Psoas muscle (tissue), 8 donors: ENCODE measurements around the gene ATF7. TPM values are rescaled to one million over a fixed set of nuclear protein-coding genes. Genes with fewer than 3 reads are reported as not detected.

ENCODE experiments used
- ATAC-seq, 4 donors: fragments of 200-7000 bp; cut with Tn5 transposase; one replicate each; pipeline ENCODE4 v1.9.1; 2020; ENCODE audit warnings: moderate library complexity in 3 of 4, mild to moderate bottlenecking in 2 of 4
- DNase-seq, 2 donors: peaks; one replicate each; pipeline ENCODE4 v3.0.0-alpha.2; 2020
- H3K27ac ChIP-seq: fragments of 200-600 bp; one replicate; pipeline ENCODE4 v1.8.0; 2022
- H3K27me3 ChIP-seq, 3 donors: fragments of 200-600 bp in 1 of 3; one replicate each; pipeline versions ENCODE4 v1.6.1 to v1.8.0; 2013 to 2022; ENCODE audit warnings: low read length in 2 of 3, mild to moderate bottlenecking in 2 of 3, moderate library complexity in 1 of 3; ENCODE audit not compliant: insufficient read depth in 3 of 3
- H3K36me3 ChIP-seq, 2 donors: fragments of 200-600 bp in 1 of 2; one replicate each; pipeline versions ENCODE4 v1.6.1 to v1.8.0; 2013 to 2022; ENCODE audit warnings: low read depth in 1 of 2, mild to moderate bottlenecking in 1 of 2, moderate library complexity in 1 of 2; ENCODE audit not compliant: insufficient read depth in 1 of 2
- H3K4me1 ChIP-seq: fragments of 200-600 bp; one replicate; pipeline ENCODE4 v1.8.0; 2022
- H3K4me3 ChIP-seq: fragments of 200-600 bp; one replicate; pipeline ENCODE4 v1.8.0; 2022; ENCODE audit warnings: mild to moderate bottlenecking
- H3K9me3 ChIP-seq: fragments of 200-600 bp; one replicate; pipeline ENCODE4 v1.8.0; 2022
- WGBS, 3 donors: extraction: QIAGEN DNeasy Blood & Tissue Kit; methylation state at CpG; one replicate each; pipeline versions ENCODE4 v1.1.6 to v1.1.7; 2013; 5-methylcytosine and 5-hydroxymethylcytosine counted together
- intact Hi-C, 2 donors: fragments of 100-400 bp; cut with DNase I; formaldehyde crosslinking; loops; one replicate each; pipeline versions ENCODE4 v1.11.0 to v1.14.2; 2022
- long read RNA-seq, 2 donors: library from polyadenylated mRNA; unstranded; transcript quantifications; one replicate each; pipeline ENCODE4 v2.0.0, GENCODE V29; 2021
- polyA plus RNA-seq, 3 donors: library from polyadenylated mRNA; stranded (reverse); fragments of 200-250 nt; gene quantifications; one replicate each; pipeline ENCODE4 v1.2.3, GENCODE V29; 2013
- total RNA-seq, 4 donors: library from RNA; stranded (reverse); fragmentation: NEBNext Ultra II Directional in 2 of 4; extraction: Animal tissue kit (Norgen Biotek cat#: 25700) in 2 of 4; gene quantifications; one replicate each; pipeline versions ENCODE4 v1.2.1 to v1.2.4, GENCODE V29; 2021 to 2023
- TF ChIP-seq, protein P1 (sequence below): fragments of 200-600 bp; IDR thresholded peaks from one replicate; pipeline ENCODE4 v1.8.0; 2022; ENCODE audit warnings: antibody characterized with exemption
- donor health status: healthy with polysubstance abuse.
- donor health status: DM: no; HTN: no; CAD: no; lungs with moderate emphysema.
- donor health status: Bipolar disorder and iron deficiency.
- donor health status: healthy.
- donor health status: DM: yes; HTN: yes; CAD: no.
- donor health status: DM: no; HTN: no; CAD: no.
- donor health status: DM: no; HTN: no; CAD: no.
- donor health status: DM: yes; HTN: yes; CAD: no.

ATF7 gene
- 10 to 100 TPM; 25.4 to 32.3 (median 31.5) TPM for total RNA-seq
- polyA plus RNA-seq, result 10 to 100 TPM; 15.7 to 21.8 (median 18.0) TPM
- long read RNA-seq, donor 1, partial matches to known transcripts, result 0 of 4 reads
- long read RNA-seq, donor 1, other reads (novel, unspliced or antisense), result 1 of 4 reads
- long read RNA-seq, donor 2, full-length matches to known transcripts, result 8 of 17 reads
- long read RNA-seq, donor 2, partial matches to known transcripts, result 2 of 17 reads
- long read RNA-seq, donor 2, other reads (novel, unspliced or antisense), result 7 of 17 reads

DNA sequence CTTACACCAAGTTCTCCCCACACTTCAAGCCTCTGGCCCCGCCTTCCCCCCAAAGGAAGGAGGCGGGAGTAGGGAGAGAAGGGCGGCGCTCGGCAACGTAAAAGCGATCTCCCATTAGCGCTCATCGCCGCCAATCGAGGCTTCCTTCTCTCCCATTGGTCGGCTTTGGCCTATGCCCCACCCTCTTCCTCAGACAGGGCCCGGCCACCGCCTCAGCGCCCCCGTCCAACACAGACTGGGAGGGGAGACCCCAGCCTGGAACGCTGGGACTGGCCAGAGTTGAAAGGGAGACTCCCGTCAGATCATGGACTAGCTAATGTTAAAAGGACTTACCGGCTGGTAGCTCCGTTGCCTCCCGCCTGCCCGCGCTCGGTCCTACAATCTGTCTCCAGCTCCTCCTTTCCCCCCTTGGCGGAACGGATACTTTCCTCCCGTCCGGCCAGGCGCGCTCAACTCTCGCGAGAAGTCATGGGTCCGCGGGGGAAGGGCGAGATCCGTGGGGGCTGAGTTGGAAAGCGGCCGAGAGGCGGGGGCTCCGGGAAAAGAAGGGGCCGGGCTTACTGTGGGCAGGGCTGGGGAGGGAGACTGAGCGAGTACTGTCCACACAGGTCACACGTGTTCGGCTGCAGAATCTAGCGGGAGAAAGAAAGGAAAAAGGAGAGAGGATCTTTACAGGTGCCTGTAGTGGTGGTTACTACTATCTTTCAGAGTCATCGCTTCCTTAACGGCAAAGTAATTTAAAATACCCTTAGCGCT is at the start of gene ATF7:
ATF7 (minus strand) TSS at position 437 of the 756 bp plus-strand sequence. CDS start 25,382 bp downstream, outside the sequence.
- H3K9me3 ChIP-seq, result no peaks in the 10 kb centered on the region
- H3K4me1 ChIP-seq, result peaks cover 36% of the 10 kb centered on the region
- H3K27me3 ChIP-seq, result no peaks in the 10 kb centered on the region
- peak within 1 kb of the TSS; percentile 95 for H3K27ac ChIP-seq
- no peaks in the 10 kb centered on the region for H3K36me3 ChIP-seq
- 0% methylated on average over 48 of the region's 48 CpGs for WGBS, 3 donors
- ATAC-seq (peak; percentile 97 to 99 (median 98)), DNase-seq (peak; percentile 97 to 99)
- TF ChIP-seq, protein P1, sequence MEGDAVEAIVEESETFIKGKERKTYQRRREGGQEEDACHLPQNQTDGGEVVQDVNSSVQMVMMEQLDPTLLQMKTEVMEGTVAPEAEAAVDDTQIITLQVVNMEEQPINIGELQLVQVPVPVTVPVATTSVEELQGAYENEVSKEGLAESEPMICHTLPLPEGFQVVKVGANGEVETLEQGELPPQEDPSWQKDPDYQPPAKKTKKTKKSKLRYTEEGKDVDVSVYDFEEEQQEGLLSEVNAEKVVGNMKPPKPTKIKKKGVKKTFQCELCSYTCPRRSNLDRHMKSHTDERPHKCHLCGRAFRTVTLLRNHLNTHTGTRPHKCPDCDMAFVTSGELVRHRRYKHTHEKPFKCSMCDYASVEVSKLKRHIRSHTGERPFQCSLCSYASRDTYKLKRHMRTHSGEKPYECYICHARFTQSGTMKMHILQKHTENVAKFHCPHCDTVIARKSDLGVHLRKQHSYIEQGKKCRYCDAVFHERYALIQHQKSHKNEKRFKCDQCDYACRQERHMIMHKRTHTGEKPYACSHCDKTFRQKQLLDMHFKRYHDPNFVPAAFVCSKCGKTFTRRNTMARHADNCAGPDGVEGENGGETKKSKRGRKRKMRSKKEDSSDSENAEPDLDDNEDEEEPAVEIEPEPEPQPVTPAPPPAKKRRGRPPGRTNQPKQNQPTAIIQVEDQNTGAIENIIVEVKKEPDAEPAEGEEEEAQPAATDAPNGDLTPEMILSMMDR, result no peak
- peak within 1 kb of the TSS; percentile 77 for H3K4me3 ChIP-seq
- intact Hi-C loops, result loop anchor here (1.0 to 5.0 kb wide), 2 partner anchors 46 to 50 kb away; partner anchors contain the start of gene ATP5MC2 (in 1 of the 2)

DNA sequence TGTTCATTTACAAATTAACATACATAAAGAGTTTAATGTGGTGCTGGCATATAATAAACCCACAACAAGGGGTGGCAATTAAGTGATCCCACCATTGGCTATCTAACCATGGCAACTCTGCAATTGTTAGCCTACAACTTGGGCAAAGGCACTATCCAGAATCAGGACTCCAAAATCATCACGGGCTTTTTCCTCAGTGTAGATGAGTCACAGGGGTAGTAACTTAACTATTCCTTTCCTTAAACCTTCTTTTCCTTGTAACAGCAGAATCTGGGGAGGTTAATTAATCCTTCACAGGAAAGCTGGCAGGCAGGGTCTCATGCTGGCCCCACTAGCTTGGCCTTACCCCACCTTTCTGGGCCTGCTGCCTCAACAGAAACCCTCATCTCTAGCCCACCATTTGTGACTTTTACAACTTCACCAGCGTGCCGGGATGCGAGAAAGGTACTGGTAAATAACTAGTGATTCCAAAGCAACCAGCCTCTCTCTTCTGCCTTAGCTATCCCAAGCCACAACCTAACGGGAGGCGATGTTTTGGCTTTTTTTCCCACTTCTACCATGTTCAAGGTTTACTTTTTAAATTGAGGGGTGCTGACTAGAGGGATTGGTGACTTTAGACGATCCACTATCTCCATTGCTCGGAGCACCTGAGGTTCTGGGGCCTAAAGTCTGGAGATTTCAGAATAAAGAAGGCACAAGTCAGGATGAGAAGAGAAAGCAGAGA is 49.0 kb upstream of the ATF7 start:
- Histone ChIP-seq H3K9me3 (no peaks in the 10 kb centered on the region), H3K27ac (peak overlapping the region; percentile 93), H3K4me1 (peaks cover 30% of the 10 kb centered on the region), H3K36me3 (peaks cover 3 to 39% of the 10 kb centered on the region in 2 donors), H3K4me3 (peak overlapping the region; percentile 68), H3K27me3 (no peaks in the 10 kb centered on the region)
- WGBS, 3 donors, result 20 to 23% (median 20%) methylated on average over 8 of the region's 8 CpGs
- no peak for ATAC-seq
- intact Hi-C loops, result loop anchor here (2.0 to 10.0 kb wide), 4 partner anchors 48 to 330 kb away; partner anchors contain the start of gene ATF7 (in 1 of the 2)
- TF ChIP-seq, protein P1, result no peak
- no peak for DNase-seq

DNA sequence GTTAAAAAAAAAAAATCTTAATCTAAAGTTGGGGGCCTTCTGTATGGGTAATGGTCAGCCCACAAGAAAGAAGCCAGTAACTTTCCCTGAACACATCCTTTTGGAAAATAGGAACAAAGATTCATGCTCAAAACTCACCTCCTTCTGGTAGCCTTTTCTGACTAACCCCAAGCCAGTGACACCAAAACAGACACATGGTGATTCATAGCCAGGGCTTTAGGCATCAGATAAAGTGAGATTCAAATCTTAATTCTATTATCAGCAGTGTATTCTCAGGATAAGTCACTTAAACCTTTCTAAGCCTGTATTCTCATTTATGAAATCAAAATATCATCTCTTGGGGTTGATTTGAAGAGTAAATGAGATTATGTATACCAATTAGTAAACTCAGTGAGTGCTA is 44.8 kb upstream of the ATF7 start:
- H3K4me1 ChIP-seq, result peaks cover 20% of the 10 kb centered on the region
- no peak for ATAC-seq
- DNase-seq, result no peak
- H3K9me3 ChIP-seq, result no peaks in the 10 kb centered on the region
- H3K27me3 ChIP-seq, result no peaks in the 10 kb centered on the region
- H3K4me3 ChIP-seq, result no peak overlapping the region
- intact Hi-C loops, result loop anchor here (5.0 to 10.0 kb wide), 2 partner anchors 44 to 326 kb away; partner anchors contain the start of gene ATF7 (in 1 of the 2)
- H3K27ac ChIP-seq, result no peak overlapping the region
- H3K36me3 ChIP-seq, result peaks cover 10 to 81% of the 10 kb centered on the region in 2 donors
- TF ChIP-seq, protein P1, result no peak

DNA sequence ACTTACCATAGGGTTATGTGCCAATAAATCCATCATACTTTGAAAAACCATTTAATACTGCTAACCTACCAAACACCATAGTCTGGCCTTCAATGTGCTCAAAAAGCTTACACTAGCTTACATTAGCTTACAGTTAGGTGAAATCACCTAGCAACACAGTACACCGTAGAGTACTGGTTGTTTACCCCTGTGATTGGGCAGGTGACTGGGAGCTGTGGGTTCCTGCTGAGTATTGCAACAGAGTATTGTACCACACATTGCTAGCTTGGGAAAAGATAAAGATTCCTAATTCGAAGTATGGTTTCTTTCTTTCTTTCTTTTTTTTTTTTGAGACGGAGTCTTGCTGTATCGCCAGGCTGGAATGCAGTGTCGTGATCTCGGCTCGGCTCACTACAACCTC is 44.1 kb upstream of the ATF7 start:
- no peaks in the 10 kb centered on the region for H3K9me3 ChIP-seq
- DNase-seq (no peak), ATAC-seq (no peak)
- peaks cover 20% of the 10 kb centered on the region for H3K4me1 ChIP-seq
- no peak overlapping the region for H3K27ac ChIP-seq
- no peaks in the 10 kb centered on the region for H3K27me3 ChIP-seq
- H3K4me3 ChIP-seq, result no peak overlapping the region
- 90 to 92% (median 92%) methylated on average over 7 of the region's 7 CpGs for WGBS, 3 donors
- peaks cover 10 to 87% of the 10 kb centered on the region in 2 donors for H3K36me3 ChIP-seq
- TF ChIP-seq, protein P1, result no peak
- intact Hi-C loops, result loop anchor here (5.0 to 10.0 kb wide), 2 partner anchors 43 to 326 kb away; partner anchors contain the start of gene ATF7 (in 1 of the 2)
